H9 (cell line): ENCODE results near the gene PPP2R3A. TPM values are rescaled to one million over a fixed set of nuclear protein-coding genes. Genes with fewer than 3 reads are reported as not detected.

Experiments
- DNase-seq: peaks from one replicate; pipeline ENCODE4 v3.0.0-alpha.2; 2017
- H2AFZ ChIP-seq: one replicate; pipeline ENCODE4 v1.6.1; 2013; ENCODE audit warnings: mild to moderate bottlenecking, low read length, control low read depth, moderate library complexity
- H2AK5ac ChIP-seq: 2 replicates; pipeline ENCODE4 v1.6.1; 2013; ENCODE audit warnings: low read length, control low read depth, mixed read lengths; ENCODE audit not compliant: insufficient read length
- H2BK120ac ChIP-seq: one replicate; pipeline ENCODE4 v1.6.1; 2013; ENCODE audit warnings: low read depth, mild to moderate bottlenecking, low read length, control low read depth, inconsistent platforms; ENCODE audit not compliant: poor library complexity, severe bottlenecking
- H2BK12ac ChIP-seq: 2 replicates; pipeline ENCODE4 v1.6.1; 2013; ENCODE audit warnings: low read length, control low read depth, mixed read lengths, low read depth; ENCODE audit not compliant: insufficient read length
- H2BK15ac ChIP-seq: 2 replicates; pipeline ENCODE4 v1.6.1; 2013; ENCODE audit warnings: low read depth, low read length, control low read depth
- H2BK20ac ChIP-seq: one replicate; pipeline ENCODE4 v1.6.1; 2013; ENCODE audit warnings: low read depth, mild to moderate bottlenecking, low read length, control low read depth, inconsistent platforms; ENCODE audit not compliant: poor library complexity, severe bottlenecking
- H2BK5ac ChIP-seq: 2 replicates; pipeline ENCODE4 v1.6.1; 2013; ENCODE audit warnings: low read length, control low read depth, mixed read lengths; ENCODE audit not compliant: insufficient read length
- H3K14ac ChIP-seq: 2 replicates; pipeline ENCODE4 v1.6.1; 2013; ENCODE audit warnings: low read length, control low read depth; ENCODE audit not compliant: insufficient read depth
- H3K18ac ChIP-seq: 2 replicates; pipeline ENCODE4 v1.6.1; 2013; ENCODE audit warnings: low read depth, mild to moderate bottlenecking, mixed read lengths, low read length, control low read depth; ENCODE audit not compliant: insufficient read length
- H3K23ac ChIP-seq: 2 replicates; pipeline ENCODE4 v1.6.1; 2013; ENCODE audit warnings: low read length, control low read depth, mixed read lengths, low read depth; ENCODE audit not compliant: insufficient read length
- H3K23me2 ChIP-seq: 2 replicates; pipeline ENCODE4 v1.6.1; 2013; ENCODE audit warnings: low read depth, mild to moderate bottlenecking, mixed read lengths, low read length, control low read depth; ENCODE audit not compliant: insufficient read length, poor library complexity, severe bottlenecking
- H3K27ac ChIP-seq: 2 replicates; pipeline ENCODE4 v1.5.1; 2013; ENCODE audit warnings: low read length, control low read depth, mixed read lengths, low read depth; ENCODE audit not compliant: insufficient read length
- H3K27me3 ChIP-seq: 2 replicates; pipeline ENCODE4 v1.6.1; 2013; ENCODE audit warnings: low read length, control low read depth, inconsistent platforms; ENCODE audit not compliant: insufficient read depth
- H3K4ac ChIP-seq: 2 replicates; pipeline ENCODE4 v1.6.1; 2013; ENCODE audit warnings: low read depth, mild to moderate bottlenecking, control low read depth, inconsistent platforms, low read length, moderate library complexity
- H3K4me1 ChIP-seq: 2 replicates; pipeline ENCODE4 v1.6.1; 2013; ENCODE audit warnings: low read length, control low read depth, inconsistent platforms; ENCODE audit not compliant: insufficient read depth
- H3K4me2 ChIP-seq: 2 replicates; pipeline ENCODE4 v1.6.1; 2013; ENCODE audit warnings: low read length, control low read depth, mixed read lengths; ENCODE audit not compliant: insufficient read length, insufficient read depth
- H3K56ac ChIP-seq: 2 replicates; pipeline ENCODE4 v1.6.1; 2013; ENCODE audit warnings: low read depth, mild to moderate bottlenecking, mixed read lengths, low read length, control low read depth; ENCODE audit not compliant: insufficient read length
- H3K79me1 ChIP-seq: 2 replicates; pipeline ENCODE4 v1.6.1; 2013; ENCODE audit warnings: low read depth, mild to moderate bottlenecking, moderate library complexity, low read length, control low read depth, inconsistent platforms; ENCODE audit not compliant: insufficient read depth, poor library complexity, severe bottlenecking
- H3K79me2 ChIP-seq: 2 replicates; pipeline ENCODE4 v1.6.1; 2013; ENCODE audit warnings: low read length, control low read depth, inconsistent platforms; ENCODE audit not compliant: insufficient read depth
- H3K9ac ChIP-seq: 2 replicates; pipeline ENCODE4 v1.6.1; 2013; ENCODE audit warnings: low read length, control low read depth, mixed read lengths; ENCODE audit not compliant: insufficient read length; ENCODE audit errors: extremely low read depth
- H3K9me3 ChIP-seq: one replicate; pipeline ENCODE4 v1.6.1; 2013; ENCODE audit warnings: low read depth, low read length, inconsistent platforms; ENCODE audit not compliant: control insufficient read depth
- H3T11ph ChIP-seq: one replicate; pipeline ENCODE4 v1.6.1; 2013; ENCODE audit warnings: mild to moderate bottlenecking, low read length, control low read depth, inconsistent platforms
- H4K20me1 ChIP-seq: one replicate; pipeline ENCODE4 v1.6.1; 2013; ENCODE audit not compliant: control insufficient read depth, insufficient read length, insufficient read depth
- H4K5ac ChIP-seq: 2 replicates; pipeline ENCODE4 v1.6.1; 2013; ENCODE audit warnings: low read depth, mild to moderate bottlenecking, mixed read lengths, low read length, control low read depth; ENCODE audit not compliant: insufficient read length
- H4K8ac ChIP-seq: replicated peaks from 2 replicates; pipeline ENCODE4 v1.6.1; 2013; ENCODE audit warnings: low read length, control low read depth, mixed read lengths, low read depth; ENCODE audit not compliant: insufficient read length
- H4K91ac ChIP-seq: 2 replicates; pipeline ENCODE4 v1.6.1; 2013; ENCODE audit warnings: low read depth, mild to moderate bottlenecking, moderate library complexity, mixed read lengths, low read length, control low read depth; ENCODE audit not compliant: insufficient read length
- H3K27ac Mint-ChIP-seq, 3 experiments: 2 replicates in 2 of 3; 3 replicates in 1 of 3; pipeline ENCODE4 v1.8.0; 2020 to 2021; ENCODE audit warnings: mixed read lengths in 3 of 3, mild to moderate bottlenecking in 1 of 3, moderate library complexity in 1 of 3
- H3K27me3 Mint-ChIP-seq: 2 replicates; pipeline ENCODE4 v1.8.0; 2021; ENCODE audit warnings: low read depth, mild to moderate bottlenecking, moderate library complexity, mixed read lengths
- H3K36me3 Mint-ChIP-seq, 3 experiments: 2 replicates in 2 of 3; 3 replicates in 1 of 3; pipeline ENCODE4 v1.8.0; 2020 to 2021; ENCODE audit warnings: low read depth in 3 of 3, mixed read lengths in 3 of 3; ENCODE audit not compliant: insufficient read depth in 1 of 3
- H3K4me1 Mint-ChIP-seq, 2 experiments: 2 replicates each; pipeline ENCODE4 v1.8.0; 2020; ENCODE audit warnings: mixed read lengths in 2 of 2
- H3K4me3 Mint-ChIP-seq, 2 experiments: 2 replicates in 1 of 2; 3 replicates in 1 of 2; pipeline ENCODE4 v1.8.0; 2020 to 2021; ENCODE audit warnings: mild to moderate bottlenecking in 2 of 2, mixed read lengths in 2 of 2, moderate library complexity in 1 of 2
- H3K9me3 Mint-ChIP-seq, 2 experiments: 2 replicates in 1 of 2; 3 replicates in 1 of 2; pipeline ENCODE4 v1.8.0; 2020; ENCODE audit warnings: mild to moderate bottlenecking in 2 of 2, mixed read lengths in 2 of 2, moderate library complexity in 1 of 2
- WGBS: extraction: QIAGEN DNeasy Blood & Tissue Kit; methylation state at CpG from one replicate; pipeline ENCODE4 v1.1.7; 2013; ENCODE audit warnings: missing lambda C conversion rate, low lambda C conversion rate, mixed read lengths; ENCODE audit not compliant: insufficient read length; ENCODE audit errors: extremely low coverage; 5-methylcytosine and 5-hydroxymethylcytosine counted together
- total RNA-seq: library from RNA; stranded (reverse); gene quantifications from 2 replicates; pipeline ENCODE4 v1.2.1, GENCODE V29; 2021
- TF ChIP-seq, protein P1 (sequence below): fragments of 200-600 bp; sonication (generic); conservative IDR thresholded peaks from 3 replicates; pipeline ENCODE4 v1.8.0; 2021; ENCODE audit warnings: antibody characterized with exemption, mild to moderate bottlenecking

PPP2R3A gene
- total RNA-seq, 1 experiment from 2014 or later: 12.4 TPM

- Histone ChIP-seq H2BK15ac (no peak overlapping the region), H3K14ac (no peak overlapping the region), H2BK120ac (no peak overlapping the region), H3T11ph (no peak overlapping the region), H3K79me1 (no peaks in the 10 kb centered on the region), H4K5ac (no peak overlapping the region), H3K23me2 (no peaks in the 10 kb centered on the region), H3K4me2 (no peak overlapping the region), H3K9ac (no peak overlapping the region), H4K8ac (no peak overlapping the region), H3K4me1 (no peaks in the 10 kb centered on the region), H3K4ac (no peak overlapping the region), H2BK12ac (no peak overlapping the region), H4K20me1 (no peaks in the 10 kb centered on the region), H2AFZ (no peak overlapping the region), H3K27ac (no peak overlapping the region), H2BK20ac (no peak overlapping the region), H4K91ac (no peak overlapping the region), H3K18ac (no peak overlapping the region), H2AK5ac (no peak overlapping the region), H3K79me2 (no peaks in the 10 kb centered on the region), H3K27me3 (no peaks in the 10 kb centered on the region), H3K23ac (no peak overlapping the region), H3K56ac (no peak overlapping the region), H3K9me3 (no peaks in the 10 kb centered on the region), H2BK5ac (no peak overlapping the region)
- Mint-ChIP-seq H3K36me3 (peaks cover 19 to 32% (median 25%) of the 10 kb centered on the region in 3 experiments), H3K27ac (no peak overlapping the region), H3K4me1 (no peaks in the 10 kb centered on the region), H3K9me3 (peaks cover 16 to 24% of the 10 kb centered on the region in 2 experiments), H3K27me3 (0 out of 2 replicates have a peak, but pooled peaks cover 1% of the 10 kb centered on the region), H3K4me3 (no peak overlapping the region)
- TF ChIP-seq, protein P1, sequence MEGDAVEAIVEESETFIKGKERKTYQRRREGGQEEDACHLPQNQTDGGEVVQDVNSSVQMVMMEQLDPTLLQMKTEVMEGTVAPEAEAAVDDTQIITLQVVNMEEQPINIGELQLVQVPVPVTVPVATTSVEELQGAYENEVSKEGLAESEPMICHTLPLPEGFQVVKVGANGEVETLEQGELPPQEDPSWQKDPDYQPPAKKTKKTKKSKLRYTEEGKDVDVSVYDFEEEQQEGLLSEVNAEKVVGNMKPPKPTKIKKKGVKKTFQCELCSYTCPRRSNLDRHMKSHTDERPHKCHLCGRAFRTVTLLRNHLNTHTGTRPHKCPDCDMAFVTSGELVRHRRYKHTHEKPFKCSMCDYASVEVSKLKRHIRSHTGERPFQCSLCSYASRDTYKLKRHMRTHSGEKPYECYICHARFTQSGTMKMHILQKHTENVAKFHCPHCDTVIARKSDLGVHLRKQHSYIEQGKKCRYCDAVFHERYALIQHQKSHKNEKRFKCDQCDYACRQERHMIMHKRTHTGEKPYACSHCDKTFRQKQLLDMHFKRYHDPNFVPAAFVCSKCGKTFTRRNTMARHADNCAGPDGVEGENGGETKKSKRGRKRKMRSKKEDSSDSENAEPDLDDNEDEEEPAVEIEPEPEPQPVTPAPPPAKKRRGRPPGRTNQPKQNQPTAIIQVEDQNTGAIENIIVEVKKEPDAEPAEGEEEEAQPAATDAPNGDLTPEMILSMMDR: no peak
- no peak for DNase-seq
- no CpG with 5 or more reads among the region's 1 CpG for WGBS
These were observed 144.0 kb downstream of the PPP2R3A start for GRCh38 chr3:136109499-136109898.
